Body of pancreas (tissue), 4 donors: Measurements from ENCODE around the gene RIPK3. TPM values are rescaled to one million over a fixed set of nuclear protein-coding genes. Genes with fewer than 3 reads are reported as not detected.

Source experiments
- ATAC-seq: fragments of 150-250 bp; one replicate; pipeline ENCODE4 v1.9.1; 2016
- DNase-seq, 4 donors: peaks; one replicate each; pipeline ENCODE4 v3.0.0-alpha.2; 2019
- H3K27ac ChIP-seq, 4 donors: fragments of 200-600 bp; sonication (generic); 1 replicate in 3 of 4; 2 replicates in 1 of 4; pipeline versions ENCODE4 v1.5.1 to v1.6.1; 2016 to 2019; ENCODE audit warnings: mild to moderate bottlenecking in 1 of 4, mixed read lengths in 1 of 4, moderate library complexity in 1 of 4
- H3K27me3 ChIP-seq, 2 donors: fragments of 200-600 bp; sonication (generic); one replicate each; pipeline ENCODE4 v1.6.0; 2016; ENCODE audit warnings: mild to moderate bottlenecking in 1 of 2
- H3K36me3 ChIP-seq, 2 donors: fragments of 200-600 bp; sonication (generic); replicated peaks in 1 of 2; 2 replicates each; pipeline ENCODE4 v1.5.1; 2016; ENCODE audit warnings: low read depth in 2 of 2; ENCODE audit not compliant: insufficient read depth in 1 of 2
- H3K4me1 ChIP-seq: fragments of 200-600 bp; sonication (generic); one replicate; pipeline ENCODE4 v1.6.0; 2016
- H3K4me3 ChIP-seq, 2 donors: fragments of 200-600 bp; sonication (generic); 1 replicate in 1 of 2; 2 replicates in 1 of 2; pipeline ENCODE4 v1.5.1; 2016 to 2019
- H3K9me3 ChIP-seq, 3 donors: fragments of 200-600 bp; sonication (generic); 1 replicate in 2 of 3; 2 replicates in 1 of 3; pipeline ENCODE4 v1.5.1; 2016
- CTCF ChIP-seq, 7 experiments: fragments of 450-650 bp in 4 of 7; fragments of 200-600 bp in 3 of 7; sonication (generic) in 3 of 7; IDR thresholded peaks; one replicate each; pipeline ENCODE4 v1.5.1; 2016 to 2019; ENCODE audit warnings: antibody characterized with exemption in 7 of 7
- POLR2A ChIP-seq, 3 donors: fragments of 450-650 bp; IDR thresholded peaks; one replicate each; pipeline ENCODE4 v1.6.1; 2016; ENCODE audit warnings: antibody characterized with exemption in 3 of 3, mild to moderate bottlenecking in 2 of 3
- WGBS, 2 donors: methylation state at CpG; one replicate each; pipeline ENCODE4 v1.1.5; 2017; 5-methylcytosine and 5-hydroxymethylcytosine counted together
- intact Hi-C: fragments of 100-400 bp; cut with DNase I; formaldehyde crosslinking; loops from one replicate; pipeline ENCODE4 v1.15.1; 2023
- total RNA-seq, 2 donors: library from RNA; depleted of rRNA; stranded (reverse); fragments of >200 nt; gene quantifications; one replicate each; pipeline ENCODE4 v1.1.0, GENCODE V29; 2016

The RIPK3 gene
- total RNA-seq, 2 donors from 2014 or later: 6.0 to 9.9 TPM

- intact Hi-C loops: no loop called here
- peaks cover 28% of the 10 kb centered on the region for H3K4me1 ChIP-seq
- no peaks in the 10 kb centered on the region for H3K36me3 ChIP-seq
- peak within 1 kb of the TSS; percentile 74 to 91 (median 88) for H3K27ac ChIP-seq
- DNase-seq (peak; percentile 62 to 77 (median 72)), ATAC-seq (peak; percentile 5)
- peak within 1 kb of the TSS; percentile 11 for H3K4me3 ChIP-seq
- TF ChIP-seq CTCF (IDR thresholded peaks at IDR 0.05) (no peak), POLR2A (IDR thresholded peaks at IDR 0.05) (no peak)
- H3K9me3 ChIP-seq: no peaks in the 10 kb centered on the region
- 8 to 10% methylated on average over 20 to 21 of the region's 21 CpGs for WGBS, 2 donors
- H3K27me3 ChIP-seq: no peaks in the 10 kb centered on the region
Measured at GRCh38 chr14:24367514-24368211, 27.9 kb upstream of the RIPK3 start, which contains the start of gene NFATC4. TSS of gene NFATC4 (plus strand) at chr14:24368184. CDS start at chr14:24368341, 157 bp downstream.

GRCh38 chr14:24366721-24367513, 27.1 kb upstream of the RIPK3 start:
- Histone ChIP-seq H3K36me3 (no peaks in the 10 kb centered on the region), H3K9me3 (no peaks in the 10 kb centered on the region), H3K4me1 (peaks cover 28% of the 10 kb centered on the region), H3K27ac (peak overlapping the region; percentile 74 to 91 (median 88)), H3K27me3 (no peaks in the 10 kb centered on the region), H3K4me3 (peak overlapping the region in 1 of 2 donors; percentile 39)
- intact Hi-C loops: no loop called here
- ATAC-seq (peak; percentile 79), DNase-seq (peak; percentile 91 to 96 (median 94))
- TF ChIP-seq POLR2A (IDR thresholded peaks at IDR 0.05) (peak; percentile 51 to 67 (median 64)), CTCF (IDR thresholded peaks at IDR 0.05) (no peak)
- WGBS, 2 donors: 0 to 2% methylated on average over 22 to 40 of the region's 40 CpGs

GRCh38 chr14:24366413-24366720, 26.6 kb upstream of the RIPK3 start:
- ATAC-seq: no peak
- no peaks in the 10 kb centered on the region for H3K9me3 ChIP-seq
- intact Hi-C loops: no loop called here
- 0 to 1% methylated on average over 16 of the region's 16 CpGs for WGBS, 2 donors
- DNase-seq: no peak
- peak overlapping the region; percentile 74 to 91 (median 88) for H3K27ac ChIP-seq
- H3K4me1 ChIP-seq: peaks cover 28% of the 10 kb centered on the region
- H3K4me3 ChIP-seq: peak overlapping the region in 1 of 2 donors; percentile 39
- no peaks in the 10 kb centered on the region for H3K27me3 ChIP-seq
- TF ChIP-seq POLR2A (IDR thresholded peaks at IDR 0.05): no peak
- TF ChIP-seq CTCF (IDR thresholded peaks at IDR 0.05): no peak
- H3K36me3 ChIP-seq: no peaks in the 10 kb centered on the region

GRCh38 chr14:24365600-24366412, 26.0 kb upstream of the RIPK3 start:
- TF ChIP-seq POLR2A (IDR thresholded peaks at IDR 0.05) (peak in 2 of 3 donors; percentile 38 to 45), CTCF (IDR thresholded peaks at IDR 0.05) (peak; percentile 86 to 99 (median 98))
- 2 to 4% methylated on average over 28 of the region's 28 CpGs for WGBS, 2 donors
- Histone ChIP-seq H3K36me3 (no peaks in the 10 kb centered on the region), H3K4me1 (peaks cover 28% of the 10 kb centered on the region), H3K9me3 (no peaks in the 10 kb centered on the region), H3K27me3 (no peaks in the 10 kb centered on the region), H3K4me3 (peak overlapping the region in 1 of 2 donors; percentile 39), H3K27ac (peak overlapping the region; percentile 74 to 91 (median 88))
- intact Hi-C loops: no loop called here
- ATAC-seq (peak; percentile 66), DNase-seq (peak; percentile 92 to 94 (median 94))
